ENCODE data around the gene UBALD1. TPM values are rescaled to one million over a fixed set of nuclear protein-coding genes. Genes with fewer than 3 reads are reported as not detected.
"Not testable (repeated sequence)": the region's sequence is repeated elsewhere in the genome, so short reads cannot be mapped to it uniquely, and the experiment has no call there.

The UBALD1 gene
- total RNA-seq, 1 experiment from 2014 or later: 58.4 TPM

GRCh38 chr16:4578961-4579530 lies 35.6 kb downstream of the UBALD1 start:
- Histone ChIP-seq H3K9me3 (ENCODE audit: insufficient read depth, low read depth) (no peaks in the 10 kb centered on the region), H4K20me1 (ENCODE audit: insufficient read depth) (no peaks in the 10 kb centered on the region), H3K9me2 (ENCODE audit: insufficient read depth) (no peaks in the 10 kb centered on the region), H3K27ac (no peak overlapping the region), H3K36me3 (ENCODE audit: low read depth) (no peaks in the 10 kb centered on the region), H3K4me1 (replicated peaks; ENCODE audit: insufficient read depth) (no peaks in the 10 kb centered on the region), H3K27me3 (ENCODE audit: insufficient read depth, low read depth) (no peaks in the 10 kb centered on the region), H3K4me3 (no peak overlapping the region), H3K79me2 (ENCODE audit: low read depth) (no peaks in the 10 kb centered on the region), H3K4me2 (no peak overlapping the region), H3F3A (ENCODE audit: insufficient read depth, low read depth) (no peaks in the 10 kb centered on the region), H2AFZ (no peak overlapping the region)
- no peak for DNase-seq
- ChIA-PET POLR2A (ENCODE audit: unreplicated experiment) (no interaction called here), CTCF (interaction anchor here (0.6 kb wide), 1 partner anchor 139 kb away, joined by 5 read pairs; no protein-coding TSS in a partner anchor)
- TF ChIP-seq EZH2 (IDR thresholded peaks at IDR 0.05; ENCODE audit: low read depth) (no peak), CTCF (conservative IDR thresholded peaks at IDR 0.05) (no peak)
- intact Hi-C loops (cut with micrococcal nuclease; ENCODE audit: unreplicated experiment): no loop called here
- BruUV-seq (replicated peaks): no TSS peak

GRCh38 chr16:4576008-4576407 lies 38.7 kb downstream of the UBALD1 start:
- DNase-seq: no peak
- TF ChIP-seq EZH2 (IDR thresholded peaks at IDR 0.05; ENCODE audit: low read depth) (no peak), CTCF (conservative IDR thresholded peaks at IDR 0.05) (no peak)
- H3K9me2 ChIP-seq (ENCODE audit: insufficient read depth): no peaks in the 10 kb centered on the region
- H3K79me2 ChIP-seq (ENCODE audit: low read depth): no peaks in the 10 kb centered on the region
- intact Hi-C loops (cut with micrococcal nuclease; ENCODE audit: unreplicated experiment): no loop called here
- H3K27me3 ChIP-seq (ENCODE audit: insufficient read depth, low read depth): no peaks in the 10 kb centered on the region
- no peak overlapping the region for H3K4me2 ChIP-seq
- H3K36me3 ChIP-seq (ENCODE audit: low read depth): no peaks in the 10 kb centered on the region
- H3F3A ChIP-seq (ENCODE audit: insufficient read depth, low read depth): no peaks in the 10 kb centered on the region
- no peak overlapping the region for H3K4me3 ChIP-seq
- H3K4me1 ChIP-seq (replicated peaks; ENCODE audit: insufficient read depth): no peaks in the 10 kb centered on the region
- H3K9me3 ChIP-seq (ENCODE audit: insufficient read depth, low read depth): no peaks in the 10 kb centered on the region
- CTCF ChIA-PET: no interaction called here
- POLR2A ChIA-PET (ENCODE audit: unreplicated experiment): no interaction called here
- H3K27ac ChIP-seq: no peak overlapping the region
- H4K20me1 ChIP-seq (ENCODE audit: insufficient read depth): no peaks in the 10 kb centered on the region
- BruUV-seq (replicated peaks): no TSS peak
- H2AFZ ChIP-seq: no peak overlapping the region

DNA sequence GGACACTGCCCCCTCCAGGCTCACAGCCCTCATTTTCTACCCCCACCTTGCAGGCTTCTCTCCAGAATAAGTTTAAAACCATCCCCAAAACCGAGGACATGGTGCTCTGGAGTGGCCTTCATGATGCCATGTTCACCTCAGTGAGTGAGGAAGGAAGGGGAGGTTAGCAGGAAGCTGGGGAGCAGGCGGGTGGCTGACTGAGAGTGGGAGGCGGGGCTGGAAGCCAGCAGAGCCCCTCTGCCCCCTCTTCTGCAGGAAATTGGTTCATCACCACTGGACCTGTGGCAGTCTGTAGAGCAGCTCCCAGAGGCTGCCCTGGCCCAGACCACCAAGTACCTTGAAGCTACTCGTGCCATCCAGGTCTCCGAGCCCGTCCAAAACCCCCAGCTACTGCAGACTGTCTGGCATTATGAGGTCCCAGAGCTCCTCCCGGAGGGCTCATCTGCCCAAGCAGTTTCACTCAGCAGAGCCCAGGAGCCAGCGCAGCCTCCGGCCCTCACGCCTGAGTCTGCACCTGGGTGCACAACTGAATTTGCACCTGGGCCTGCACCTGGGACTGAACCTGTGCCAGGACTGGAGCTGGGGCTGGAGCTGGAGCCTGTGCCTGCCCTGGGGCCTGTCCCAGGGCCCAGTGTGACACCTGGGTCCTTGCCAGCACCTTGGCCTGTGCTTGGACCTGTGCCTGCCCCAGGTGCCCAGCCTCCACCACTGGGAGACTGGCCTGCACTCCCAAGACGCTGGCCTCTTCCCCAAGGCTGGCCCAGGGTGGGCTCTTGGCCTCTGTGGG lies 39.6 kb downstream of the UBALD1 start:
- Histone ChIP-seq H3F3A (ENCODE audit: insufficient read depth, low read depth) (no peaks in the 10 kb centered on the region), H3K9me2 (ENCODE audit: insufficient read depth) (no peaks in the 10 kb centered on the region), H3K4me1 (replicated peaks; ENCODE audit: insufficient read depth) (no peaks in the 10 kb centered on the region), H3K4me2 (no peak overlapping the region), H3K4me3 (no peak overlapping the region), H4K20me1 (ENCODE audit: insufficient read depth) (no peaks in the 10 kb centered on the region), H3K79me2 (ENCODE audit: low read depth) (no peaks in the 10 kb centered on the region), H2AFZ (no peak overlapping the region), H3K27me3 (ENCODE audit: insufficient read depth, low read depth) (no peaks in the 10 kb centered on the region), H3K9me3 (ENCODE audit: insufficient read depth, low read depth) (no peaks in the 10 kb centered on the region), H3K36me3 (ENCODE audit: low read depth) (no peaks in the 10 kb centered on the region), H3K27ac (no peak overlapping the region)
- intact Hi-C loops (cut with micrococcal nuclease; ENCODE audit: unreplicated experiment): no loop called here
- no TSS peak for BruUV-seq (replicated peaks)
- no peak for DNase-seq
- no peak for TF ChIP-seq EZH2 (IDR thresholded peaks at IDR 0.05; ENCODE audit: low read depth)
- TF ChIP-seq CTCF (conservative IDR thresholded peaks at IDR 0.05): no peak
- ChIA-PET POLR2A (ENCODE audit: unreplicated experiment) (no interaction called here), CTCF (no interaction called here)

DNA sequence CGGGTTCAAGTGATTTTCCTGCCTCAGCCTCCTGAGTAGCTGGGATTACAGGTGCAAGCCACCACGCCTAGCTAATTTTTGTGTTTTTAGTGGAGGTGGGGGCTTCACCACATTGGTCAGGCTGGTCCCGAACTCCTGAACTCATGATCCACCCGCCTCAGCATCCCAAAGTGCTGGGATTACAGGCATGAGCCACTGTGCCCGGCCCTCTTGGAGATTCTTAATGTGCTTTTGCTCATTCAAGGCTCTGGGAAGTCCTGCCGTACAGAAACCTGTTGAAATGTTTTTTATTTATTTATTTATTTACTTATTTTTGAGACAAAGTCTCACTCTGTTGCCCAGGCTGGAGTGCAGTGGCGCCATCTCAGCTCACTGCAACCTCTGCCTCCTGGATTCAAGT lies 40.8 kb downstream of the UBALD1 start:
- H3K79me2 ChIP-seq (ENCODE audit: low read depth); intact Hi-C loops (cut with micrococcal nuclease; ENCODE audit: unreplicated experiment); BruUV-seq (replicated peaks); CTCF ChIA-PET; H3F3A ChIP-seq (ENCODE audit: insufficient read depth, low read depth); H3K4me1 ChIP-seq (replicated peaks; ENCODE audit: insufficient read depth); H3K4me2 ChIP-seq; H3K9me3 ChIP-seq (ENCODE audit: insufficient read depth, low read depth); POLR2A ChIA-PET (ENCODE audit: unreplicated experiment); DNase-seq; H4K20me1 ChIP-seq (ENCODE audit: insufficient read depth); H3K4me3 ChIP-seq; H3K36me3 ChIP-seq (ENCODE audit: low read depth); H3K27ac ChIP-seq; H3K27me3 ChIP-seq (ENCODE audit: insufficient read depth, low read depth); H3K9me2 ChIP-seq (ENCODE audit: insufficient read depth); H2AFZ ChIP-seq: not testable (repeated sequence)

Data from PC-9 (cell line).